Medulla oblongata (tissue), 1 donor: ENCODE measurements around the gene CDK10.
"Not testable (repeated sequence)": the region's sequence is repeated elsewhere in the genome, so short reads cannot be mapped to it uniquely, and the experiment has no call there.

Experiments
- DNase-seq: peaks from one replicate; pipeline ENCODE4 v3.0.0-alpha.2; 2015; ENCODE audit errors: extremely low spot score

The CDK10 gene

GRCh38 chr16:89667633-89668032 is 18.9 kb upstream of the CDK10 start:
- DNase-seq = no peak

- no peak for DNase-seq
Measured at GRCh38 chr16:89668790-89669158, 17.7 kb upstream of the CDK10 start.

- no peak for DNase-seq
Measured at GRCh38 chr16:89669755-89670154, 16.7 kb upstream of the CDK10 start.

GRCh38 chr16:89670496-89671431 is 15.7 kb upstream of the CDK10 start:
- DNase-seq = peak; percentile 30

- not testable (repeated sequence) for DNase-seq
Measured at GRCh38 chr16:89671565-89671964, 14.9 kb upstream of the CDK10 start.

GRCh38 chr16:89672177-89672941 is 14.1 kb upstream of the CDK10 start:
- DNase-seq = no peak

GRCh38 chr16:89678258-89678657 is 8.2 kb upstream of the CDK10 start:
- DNase-seq = no peak

- no peak for DNase-seq
Measured at GRCh38 chr16:89685916-89686315, 573 bp upstream of the CDK10 start.

- no peak for DNase-seq
Measured at GRCh38 chr16:89687092-89687940, 827 bp downstream of the CDK10 start.

GRCh38 chr16:89688395-89688794 is 1.9 kb downstream of the CDK10 start:
- no peak for DNase-seq

- no peak for DNase-seq
Measured at GRCh38 chr16:89689142-89689541, 2.7 kb downstream of the CDK10 start.

GRCh38 chr16:89689621-89690020 is 3.1 kb downstream of the CDK10 start:
- DNase-seq = not testable (repeated sequence)

- no peak for DNase-seq
Measured at GRCh38 chr16:89690392-89690901, 4.0 kb downstream of the CDK10 start.

- no peak for DNase-seq
Measured at GRCh38 chr16:89691231-89691985, 4.9 kb downstream of the CDK10 start.

GRCh38 chr16:89691986-89692569 is 5.6 kb downstream of the CDK10 start:
- no peak for DNase-seq

- DNase-seq = no peak
Measured at GRCh38 chr16:89693289-89693731, 6.8 kb downstream of the CDK10 start.

- no peak for DNase-seq
Measured at GRCh38 chr16:89693931-89694783, 7.7 kb downstream of the CDK10 start.

- DNase-seq = not testable (repeated sequence)
Measured at GRCh38 chr16:89694784-89695085, 8.2 kb downstream of the CDK10 start.

- no peak for DNase-seq
Measured at GRCh38 chr16:89695086-89695874, 8.8 kb downstream of the CDK10 start.
